HEK293 (cell line): ENCODE measurements around the gene ANKRD23.
A peak's percentile ranks its signal among the peaks of the same experiment; 100 is the strongest.

Experiments used
- CTCF ChIA-PET: fragments of 350-600 bp; formaldehyde crosslinking; extraction: SDS; loops from one replicate; lab custom pipeline; 2021; ENCODE audit warnings: antibody characterized with exemption; lab: Yijun Ruan, JAX
- POLR2A ChIA-PET: fragments of 300-600 bp; formaldehyde crosslinking; extraction: SDS; loops from one replicate; lab custom pipeline; 2020; ENCODE audit warnings: antibody characterized with exemption, inconsistent platforms; lab: Yijun Ruan, JAX
- H3K27ac ChIP-seq: fragments of 200-500 bp; sonication (Bioruptor generic); 2 replicates; pipeline ENCODE4 v1.5.1; 2014; ENCODE audit warnings: low read depth, low read length, control low read depth, inconsistent platforms; ENCODE audit errors: extremely low read depth
- H3K36me3 ChIP-seq, 2 experiments: fragments of 200-500 bp in 1 of 2; sonication (Bioruptor generic) in 1 of 2; 1 replicate in 1 of 2; 2 replicates in 1 of 2; pipeline ENCODE4 v1.5.1; 2014 to 2017; ENCODE audit warnings: inconsistent platforms in 2 of 2, low read length in 2 of 2; ENCODE audit not compliant: control insufficient read depth in 2 of 2, insufficient read depth in 1 of 2
- H3K4me1 ChIP-seq: fragments of 200-500 bp; sonication (Bioruptor generic); 2 replicates; pipeline ENCODE4 v1.5.1; 2014; ENCODE audit warnings: mild to moderate bottlenecking, low read length, inconsistent platforms; ENCODE audit not compliant: control insufficient read depth, insufficient read depth
- H3K4me3 ChIP-seq: 2 replicates; pipeline ENCODE4 v1.5.1; 2011; ENCODE audit warnings: low read depth, mild to moderate bottlenecking, control low read depth, low read length, moderate library complexity
- H3K9me3 ChIP-seq: fragments of 200-500 bp; sonication (Bioruptor generic); 2 replicates; pipeline ENCODE4 v1.5.1; 2014; ENCODE audit warnings: low read depth, low read length, inconsistent platforms; ENCODE audit not compliant: control insufficient read depth, insufficient read depth
- GLIS2 ChIP-seq: fragments of 450-650 bp; formaldehyde crosslinking; IDR thresholded peaks from 2 replicates; pipeline ENCODE4 v1.5.1; 2016; ENCODE audit warnings: missing biosample characterization, missing genetic modification characterization
- KLF1 ChIP-seq: fragments of 450-650 bp; formaldehyde crosslinking; IDR thresholded peaks from 2 replicates; pipeline ENCODE4 v1.5.1; 2016; ENCODE audit warnings: missing biosample characterization, missing genetic modification characterization
- KLF8 ChIP-seq: fragments of 450-650 bp; formaldehyde crosslinking; IDR thresholded peaks from 2 replicates; pipeline ENCODE4 v1.5.1; 2016; ENCODE audit warnings: missing biosample characterization, missing genetic modification characterization
- SCRT2 ChIP-seq: fragments of 450-650 bp; formaldehyde crosslinking; IDR thresholded peaks from 2 replicates; pipeline ENCODE4 v1.5.1; 2016; ENCODE audit warnings: missing biosample characterization, missing genetic modification characterization
- SP7 ChIP-seq: fragments of 450-650 bp; formaldehyde crosslinking; IDR thresholded peaks from 2 replicates; pipeline ENCODE4 v1.5.1; 2016; ENCODE audit warnings: missing biosample characterization, missing genetic modification characterization
- TCF7L2 ChIP-seq: IDR thresholded peaks from 2 replicates; pipeline ENCODE4 v1.6.1; 2011; ENCODE audit warnings: low read depth, mild to moderate bottlenecking, inconsistent platforms, low read length, moderate library complexity, borderline replicate concordance
- YY2 ChIP-seq: fragments of 450-650 bp; formaldehyde crosslinking; IDR thresholded peaks from 2 replicates; pipeline ENCODE4 v1.5.1; 2016; ENCODE audit warnings: missing biosample characterization, missing genetic modification characterization
- ZBTB11 ChIP-seq: fragments of 450-650 bp; formaldehyde crosslinking; conservative IDR thresholded peaks from 2 replicates; pipeline ENCODE4 v1.5.1; 2016; ENCODE audit warnings: low read depth, missing biosample characterization, missing genetic modification characterization
- ZNF473 ChIP-seq: fragments of 450-650 bp; formaldehyde crosslinking; IDR thresholded peaks from 2 replicates; pipeline ENCODE4 v1.5.1; 2017; ENCODE audit warnings: missing biosample characterization, missing genetic modification characterization
- ZNF510 ChIP-seq: fragments of 450-650 bp; formaldehyde crosslinking; IDR thresholded peaks from 2 replicates; pipeline ENCODE4 v1.5.1; 2018; ENCODE audit warnings: mild to moderate bottlenecking, missing genetic modification characterization, missing biosample characterization; ENCODE audit not compliant: insufficient replicate concordance
- ZNF571 ChIP-seq: fragments of 450-650 bp; formaldehyde crosslinking; IDR thresholded peaks from 2 replicates; pipeline ENCODE4 v1.5.0; 2017; ENCODE audit warnings: missing biosample characterization, missing genetic modification characterization
- ZNF585B ChIP-seq: fragments of 450-650 bp; formaldehyde crosslinking; IDR thresholded peaks from 2 replicates; pipeline ENCODE4 v1.5.1; 2016; ENCODE audit warnings: missing biosample characterization, missing genetic modification characterization
- ZNF660 ChIP-seq: fragments of 450-650 bp; IDR thresholded peaks from 2 replicates; pipeline ENCODE4 v1.5.1; 2018; ENCODE audit warnings: missing biosample characterization, mild to moderate bottlenecking, missing genetic modification characterization
- ZNF791 ChIP-seq: fragments of 450-650 bp; formaldehyde crosslinking; IDR thresholded peaks from 2 replicates; pipeline ENCODE4 v1.5.1; 2016; ENCODE audit warnings: missing biosample characterization, missing genetic modification characterization
- ZNF792 ChIP-seq: fragments of 450-650 bp; formaldehyde crosslinking; IDR thresholded peaks from 2 replicates; pipeline ENCODE4 v1.5.1; 2016; ENCODE audit warnings: missing biosample characterization, missing genetic modification characterization
- ZNF830 ChIP-seq: fragments of 450-650 bp; IDR thresholded peaks from 2 replicates; pipeline ENCODE4 v1.5.0; 2018; ENCODE audit warnings: missing biosample characterization, missing genetic modification characterization, low read depth, mild to moderate bottlenecking, moderate library complexity
- TF ChIP-seq, protein P1 (sequence below): fragments of 450-650 bp; formaldehyde crosslinking; IDR thresholded peaks from 2 replicates; pipeline ENCODE4 v1.5.1; 2016; ENCODE audit warnings: missing biosample characterization, missing genetic modification characterization
- TF ChIP-seq, protein P2 (sequence below): fragments of 450-650 bp; formaldehyde crosslinking; IDR thresholded peaks from 2 replicates; pipeline ENCODE4 v1.5.1; 2016; ENCODE audit warnings: missing biosample characterization, missing genetic modification characterization

Gene ANKRD23

DNA sequence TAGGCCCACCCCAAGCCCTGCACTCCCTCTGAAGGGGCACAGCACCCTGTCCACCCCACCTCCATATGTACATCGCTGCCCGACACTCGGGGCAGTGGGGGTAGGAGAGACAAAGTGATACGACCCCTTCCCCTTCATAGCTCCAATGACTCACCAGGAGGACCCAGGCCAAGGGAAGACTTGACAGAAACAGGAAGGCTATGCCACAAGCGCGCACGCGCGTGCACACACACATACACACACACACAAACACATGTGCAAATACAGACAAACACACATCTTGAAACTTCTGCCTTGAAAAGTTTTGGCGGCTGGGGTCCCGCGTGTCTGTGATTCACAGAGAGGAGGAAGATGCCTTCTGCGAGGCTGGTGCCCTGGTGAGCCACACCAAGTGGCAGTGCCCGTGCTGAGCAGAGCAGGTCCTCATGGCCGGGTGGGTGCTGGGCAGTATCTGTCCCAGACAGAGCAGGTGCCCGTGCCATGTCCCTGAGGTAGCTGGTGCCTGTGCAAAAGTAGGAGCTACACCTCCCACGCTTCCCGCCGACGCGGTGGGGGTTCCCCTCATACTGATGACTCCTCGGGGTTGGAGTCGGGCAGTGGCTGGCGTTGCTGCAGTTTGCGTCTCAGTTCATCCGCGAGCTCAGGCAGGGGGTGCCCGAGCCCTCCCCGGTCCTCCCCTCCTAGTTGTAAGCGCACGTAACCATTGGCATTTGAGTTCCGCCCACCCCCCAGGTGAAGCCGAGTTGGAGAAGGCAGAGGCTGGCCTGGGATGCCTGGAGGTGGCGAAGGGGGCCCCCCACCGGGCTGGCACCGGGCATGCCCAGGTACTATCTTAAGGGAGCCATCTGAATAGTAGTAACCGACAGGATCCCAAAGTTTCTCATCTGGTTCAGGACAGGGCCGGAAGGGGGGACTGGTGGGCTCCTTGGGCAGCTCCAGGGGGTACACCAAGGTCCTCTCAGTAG is 16.5 kb upstream of the ANKRD23 start (continued):
- TF ChIP-seq, protein P1, sequence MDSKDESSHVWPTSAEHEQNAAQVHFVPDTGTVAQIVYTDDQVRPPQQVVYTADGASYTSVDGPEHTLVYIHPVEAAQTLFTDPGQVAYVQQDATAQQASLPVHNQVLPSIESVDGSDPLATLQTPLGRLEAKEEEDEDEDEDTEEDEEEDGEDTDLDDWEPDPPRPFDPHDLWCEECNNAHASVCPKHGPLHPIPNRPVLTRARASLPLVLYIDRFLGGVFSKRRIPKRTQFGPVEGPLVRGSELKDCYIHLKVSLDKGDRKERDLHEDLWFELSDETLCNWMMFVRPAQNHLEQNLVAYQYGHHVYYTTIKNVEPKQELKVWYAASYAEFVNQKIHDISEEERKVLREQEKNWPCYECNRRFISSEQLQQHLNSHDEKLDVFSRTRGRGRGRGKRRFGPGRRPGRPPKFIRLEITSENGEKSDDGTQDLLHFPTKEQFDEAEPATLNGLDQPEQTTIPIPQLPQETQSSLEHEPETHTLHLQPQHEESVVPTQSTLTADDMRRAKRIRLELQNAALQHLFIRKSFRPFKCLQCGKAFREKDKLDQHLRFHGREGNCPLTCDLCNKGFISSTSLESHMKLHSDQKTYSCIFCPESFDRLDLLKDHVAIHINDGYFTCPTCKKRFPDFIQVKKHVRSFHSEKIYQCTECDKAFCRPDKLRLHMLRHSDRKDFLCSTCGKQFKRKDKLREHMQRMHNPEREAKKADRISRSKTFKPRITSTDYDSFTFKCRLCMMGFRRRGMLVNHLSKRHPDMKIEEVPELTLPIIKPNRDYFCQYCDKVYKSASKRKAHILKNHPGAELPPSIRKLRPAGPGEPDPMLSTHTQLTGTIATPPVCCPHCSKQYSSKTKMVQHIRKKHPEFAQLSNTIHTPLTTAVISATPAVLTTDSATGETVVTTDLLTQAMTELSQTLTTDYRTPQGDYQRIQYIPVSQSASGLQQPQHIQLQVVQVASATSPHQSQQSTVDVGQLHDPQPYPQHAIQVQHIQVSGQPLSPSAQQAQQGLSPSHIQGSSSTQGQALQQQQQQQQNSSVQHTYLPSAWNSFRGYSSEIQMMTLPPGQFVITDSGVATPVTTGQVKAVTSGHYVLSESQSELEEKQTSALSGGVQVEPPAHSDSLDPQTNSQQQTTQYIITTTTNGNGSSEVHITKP: no peak
- TF ChIP-seq KLF8 (tag by site-specific recombination): no peak
- 0 out of 2 replicates have a peak, but pooled peaks have one; percentile 32 for TF ChIP-seq GLIS2
- no peak for TF ChIP-seq ZNF792 (tag by site-specific recombination)

DNA sequence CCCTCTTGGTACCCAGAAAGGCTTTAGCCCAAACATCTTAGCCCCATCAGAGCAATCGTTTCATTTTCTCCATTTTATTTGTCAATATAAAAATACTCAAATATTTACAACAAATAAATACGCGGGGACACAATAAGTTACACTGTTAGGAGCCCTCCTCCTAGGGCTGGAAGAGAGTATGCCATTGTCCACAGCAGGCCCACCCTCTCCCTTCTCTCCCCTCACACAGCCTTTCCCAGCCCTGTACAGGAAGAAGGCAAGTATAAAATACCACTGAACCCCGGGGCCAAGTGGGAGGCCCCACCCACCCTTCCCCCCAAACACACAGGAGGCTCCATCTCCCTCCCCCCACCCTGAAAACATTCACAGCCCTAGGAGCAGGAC is 15.9 kb upstream of the ANKRD23 start:
- Histone ChIP-seq H3K27ac (no peak overlapping the region), H3K4me3 (no peak overlapping the region), H3K9me3 (no peaks in the 10 kb centered on the region), H3K4me1 (no peaks in the 10 kb centered on the region), H3K36me3 (peaks cover 0 to 43% of the 10 kb centered on the region in 2 experiments; a peak in 2 of 3 replicates)
- POLR2A ChIA-PET: interaction anchor here (0.7 kb wide), 1 partner anchor 8 kb away, joined by 4 read pairs; no protein-coding TSS in a partner anchor
- TF ChIP-seq ZNF571 (no peak), ZNF660 (tag by site-specific recombination) (no peak), KLF1 (no peak), YY2 (tag by site-specific recombination) (no peak), ZNF585B (tag by site-specific recombination) (no peak), ZNF830 (tag by site-specific recombination) (no peak), SP7 (tag by site-specific recombination) (no peak), ZBTB11 (tag by site-specific recombination) (no peak), ZNF510 (tag by site-specific recombination) (no peak), ZNF791 (tag by site-specific recombination) (no peak), SCRT2 (tag by site-specific recombination) (no peak), TCF7L2 (no peak), ZNF473 (tag by site-specific recombination) (no peak)
- TF ChIP-seq, protein P2, sequence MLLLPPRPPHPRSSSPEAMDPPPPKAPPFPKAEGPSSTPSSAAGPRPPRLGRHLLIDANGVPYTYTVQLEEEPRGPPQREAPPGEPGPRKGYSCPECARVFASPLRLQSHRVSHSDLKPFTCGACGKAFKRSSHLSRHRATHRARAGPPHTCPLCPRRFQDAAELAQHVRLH (tag by site-specific recombination): no peak
- CTCF ChIA-PET: interaction anchor here (1.0 to 4.1 kb wide), 2 partner anchors 93 to 100 kb away, joined by 3 to 115 read pairs; no protein-coding TSS in a partner anchor
